Duodenal mucosa (tissue), 2 donors: ENCODE results near the gene CD300E.

Experiments used
- H3K27ac ChIP-seq: one replicate; pipeline ENCODE4 v1.7.0; 2013; ENCODE audit warnings: low read depth, low read length
- H3K27me3 ChIP-seq, 2 donors: one replicate each; pipeline ENCODE4 v1.7.0; 2013; ENCODE audit warnings: low read length in 2 of 2, control low read depth in 1 of 2; ENCODE audit not compliant: insufficient read depth in 2 of 2, control insufficient read depth in 1 of 2
- H3K36me3 ChIP-seq, 2 donors: one replicate each; pipeline ENCODE4 v1.7.0; 2013; ENCODE audit warnings: low read length in 2 of 2, control low read depth in 1 of 2; ENCODE audit not compliant: insufficient read depth in 2 of 2, control insufficient read depth in 1 of 2
- H3K4me1 ChIP-seq, 2 donors: one replicate each; pipeline ENCODE4 v1.7.0; 2013; ENCODE audit warnings: low read length in 2 of 2, control low read depth in 1 of 2; ENCODE audit not compliant: insufficient read depth in 2 of 2, control insufficient read depth in 1 of 2
- H3K4me3 ChIP-seq, 2 donors: one replicate each; pipeline ENCODE4 v1.7.0; 2013; ENCODE audit warnings: low read length in 2 of 2, low read depth in 1 of 2
- H3K9ac ChIP-seq, 2 donors: one replicate each; pipeline ENCODE4 v1.7.0; 2013; ENCODE audit warnings: low read length in 2 of 2, low read depth in 1 of 2
- H3K9me3 ChIP-seq, 2 donors: one replicate each; pipeline ENCODE4 v1.7.0; 2013; ENCODE audit warnings: low read length in 2 of 2, control low read depth in 1 of 2; ENCODE audit not compliant: control insufficient read depth in 1 of 2

CD300E gene

GRCh38 chr17:74569020-74570003 is 54.2 kb downstream of the CD300E start:
- H3K9me3 ChIP-seq = no peaks in the 10 kb centered on the region
- no peaks in the 10 kb centered on the region for H3K36me3 ChIP-seq
- H3K27ac ChIP-seq = no peak overlapping the region
- H3K27me3 ChIP-seq = peaks cover 2 to 7% of the 10 kb centered on the region in 2 donors
- H3K4me1 ChIP-seq = peaks cover 0 to 10% of the 10 kb centered on the region in 2 donors
- no peak overlapping the region for H3K4me3 ChIP-seq
- no peak overlapping the region for H3K9ac ChIP-seq

GRCh38 chr17:74568106-74568873 is 55.2 kb downstream of the CD300E start:
- H3K36me3 ChIP-seq = no peaks in the 10 kb centered on the region
- H3K27me3 ChIP-seq = peaks cover 0 to 10% of the 10 kb centered on the region in 2 donors
- H3K9me3 ChIP-seq = no peaks in the 10 kb centered on the region
- no peak overlapping the region for H3K9ac ChIP-seq
- peaks cover 0 to 10% of the 10 kb centered on the region in 2 donors for H3K4me1 ChIP-seq
- H3K27ac ChIP-seq = no peak overlapping the region
- H3K4me3 ChIP-seq = no peak overlapping the region

- no peak within 1 kb of the TSS for H3K9ac ChIP-seq
- H3K4me1 ChIP-seq = peaks cover 0 to 10% of the 10 kb centered on the region in 2 donors
- no peaks in the 10 kb centered on the region for H3K36me3 ChIP-seq
- H3K4me3 ChIP-seq = no peak within 1 kb of the TSS
- H3K9me3 ChIP-seq = no peaks in the 10 kb centered on the region
- no peak within 1 kb of the TSS for H3K27ac ChIP-seq
- peaks cover 0 to 14% of the 10 kb centered on the region in 2 donors for H3K27me3 ChIP-seq
Observed at GRCh38 chr17:74567397-74567796, 56.1 kb downstream of the CD300E start, which contains the start of gene CD300H. CD300H (minus strand) TSS chr17:74567509.

- Histone ChIP-seq H3K27ac (no peak overlapping the region), H3K36me3 (no peaks in the 10 kb centered on the region), H3K4me1 (peaks cover 0 to 10% of the 10 kb centered on the region in 2 donors), H3K9me3 (no peaks in the 10 kb centered on the region), H3K9ac (no peak overlapping the region), H3K4me3 (no peak overlapping the region), H3K27me3 (peaks cover 0 to 14% of the 10 kb centered on the region in 2 donors)
Observed at GRCh38 chr17:74566132-74566753, 57.3 kb downstream of the CD300E start.

- H3K9ac ChIP-seq = no peak overlapping the region
- no peaks in the 10 kb centered on the region for H3K36me3 ChIP-seq
- peaks cover 0 to 10% of the 10 kb centered on the region in 2 donors for H3K4me1 ChIP-seq
- peaks cover 0 to 14% of the 10 kb centered on the region in 2 donors for H3K27me3 ChIP-seq
- H3K27ac ChIP-seq = no peak overlapping the region
- no peak overlapping the region for H3K4me3 ChIP-seq
- H3K9me3 ChIP-seq = no peaks in the 10 kb centered on the region
Observed at GRCh38 chr17:74565126-74565525, 58.4 kb downstream of the CD300E start.

GRCh38 chr17:74563358-74563757 is 60.2 kb downstream of the CD300E start:
- no peak overlapping the region for H3K9ac ChIP-seq
- no peaks in the 10 kb centered on the region for H3K9me3 ChIP-seq
- H3K36me3 ChIP-seq = no peaks in the 10 kb centered on the region
- no peak overlapping the region for H3K27ac ChIP-seq
- H3K4me1 ChIP-seq = peaks cover 0 to under 1% of the 10 kb centered on the region in 2 donors
- H3K4me3 ChIP-seq = no peak overlapping the region
- H3K27me3 ChIP-seq = peaks cover 0 to 12% of the 10 kb centered on the region in 2 donors

GRCh38 chr17:74561586-74561985 is 62.0 kb downstream of the CD300E start:
- no peak overlapping the region for H3K9ac ChIP-seq
- no peaks in the 10 kb centered on the region for H3K36me3 ChIP-seq
- no peak overlapping the region for H3K4me3 ChIP-seq
- H3K27me3 ChIP-seq = peaks cover 0 to 7% of the 10 kb centered on the region in 2 donors
- H3K4me1 ChIP-seq = no peaks in the 10 kb centered on the region
- H3K27ac ChIP-seq = no peak overlapping the region
- H3K9me3 ChIP-seq = no peaks in the 10 kb centered on the region
